Measurements from ENCODE around the gene CKAP2L.

GRCh38 chr2:112728378-112729175, 35.8 kb downstream of the CKAP2L start:
- no peak for TF ChIP-seq CTCF (IDR thresholded peaks at IDR 0.05; ENCODE audit: insufficient read depth, low read depth, low read length)
- no peak for TF ChIP-seq EZH2 (IDR thresholded peaks at IDR 0.05; ENCODE audit: insufficient read depth, low read length)

Measured in astrocyte (in vitro differentiated cells and primary cell).